Stimulated activated naive CD4-positive, alpha-beta T cell (primary cell): Measurements from ENCODE around the gene TRERF1.
A peak's percentile ranks its signal among the peaks of the same experiment; 100 is the strongest.

Experiments
- DNase-seq, 6 experiments: peaks; one replicate each; lab custom pipeline; 2025; lab: John Stamatoyannopoulos, UW

TRERF1 gene

GRCh38 chr6:42304053-42304712 lies 147.5 kb downstream of the TRERF1 start:
- no peak for DNase-seq

- no peak for DNase-seq
Observed at GRCh38 chr6:42302411-42302810, 149.3 kb downstream of the TRERF1 start.

DNA sequence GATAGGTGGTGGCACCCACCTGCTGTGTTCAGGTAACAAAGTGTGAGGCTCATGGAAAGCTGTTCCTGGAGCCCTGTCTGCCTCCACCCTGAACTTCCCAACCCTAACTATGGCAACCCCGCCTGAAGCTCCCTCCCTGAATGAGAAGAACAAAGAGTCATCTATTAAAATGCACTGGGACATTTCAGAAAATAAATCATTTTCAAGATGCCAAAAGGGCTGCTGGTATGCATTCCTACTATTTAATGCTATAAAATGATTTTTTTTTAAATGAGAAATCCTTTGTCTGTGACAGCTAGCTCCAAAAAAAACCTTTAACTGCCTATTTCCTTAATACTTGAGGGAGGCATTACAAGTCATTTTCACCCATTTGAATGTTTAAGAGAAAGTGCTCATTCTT lies 149.7 kb downstream of the TRERF1 start:
- DNase-seq, result no peak

DNA sequence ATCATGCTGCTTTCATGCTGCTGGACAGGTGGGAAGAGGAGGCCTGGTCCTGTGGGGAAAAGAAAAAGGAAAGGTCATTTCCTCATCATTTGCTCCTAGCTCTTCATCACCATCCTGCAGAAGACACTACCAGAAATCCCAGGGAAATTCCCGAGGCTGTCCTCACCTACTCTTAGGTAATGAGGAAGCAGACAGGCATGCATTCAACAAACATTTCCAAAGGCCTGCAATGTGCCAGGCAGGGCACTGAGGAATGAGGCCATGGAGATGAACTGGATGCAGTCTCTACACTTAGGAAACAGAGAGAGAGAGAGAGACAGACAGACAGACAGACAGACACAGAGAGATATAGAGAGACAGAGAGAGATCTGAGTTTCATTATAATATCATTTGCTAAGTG lies 151.0 kb downstream of the TRERF1 start:
- DNase-seq, result no peak

GRCh38 chr6:42300185-42300584 lies 151.5 kb downstream of the TRERF1 start:
- no peak for DNase-seq

- DNase-seq, result no peak
Observed at GRCh38 chr6:42297661-42298060, 154.1 kb downstream of the TRERF1 start.

DNA sequence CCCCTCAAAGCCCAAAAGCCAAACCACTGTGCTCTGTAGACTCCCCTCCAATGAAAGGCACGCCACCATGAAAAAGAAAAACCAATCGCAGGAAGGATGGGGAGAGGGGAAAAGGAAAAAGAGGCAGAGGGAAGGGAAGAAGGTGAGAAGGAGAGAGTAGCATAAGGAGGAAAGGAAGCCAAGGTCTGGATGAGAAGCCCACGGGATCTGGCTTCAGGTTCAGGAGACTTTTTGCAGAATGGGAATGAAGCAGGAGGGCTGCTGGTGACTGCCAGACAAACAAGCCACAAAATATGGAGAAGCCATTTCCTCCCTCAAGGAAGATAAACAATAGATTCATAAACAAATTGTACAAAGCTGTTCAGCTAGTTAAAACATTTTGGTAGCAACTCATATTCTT lies 155.1 kb downstream of the TRERF1 start:
- DNase-seq, result no peak

DNA sequence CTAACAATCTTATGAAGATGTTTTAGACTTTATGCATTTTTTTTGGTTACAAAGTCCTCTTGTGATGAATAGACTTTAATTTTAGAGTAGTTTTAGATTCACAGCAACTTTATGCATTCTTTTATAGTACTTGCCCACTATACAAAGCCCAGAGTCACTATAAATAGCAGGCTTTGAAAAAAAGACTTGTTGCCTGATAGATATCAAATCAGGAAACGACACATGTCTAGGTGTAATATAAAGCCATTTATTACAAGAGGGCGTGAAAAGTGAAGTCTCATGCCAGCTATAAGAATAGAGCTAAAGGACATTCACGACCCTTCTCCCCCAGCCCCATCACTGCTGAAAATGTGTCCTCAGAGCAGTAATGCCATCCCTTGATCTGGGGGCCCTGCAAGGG lies 156.0 kb downstream of the TRERF1 start:
- no peak for DNase-seq

DNA sequence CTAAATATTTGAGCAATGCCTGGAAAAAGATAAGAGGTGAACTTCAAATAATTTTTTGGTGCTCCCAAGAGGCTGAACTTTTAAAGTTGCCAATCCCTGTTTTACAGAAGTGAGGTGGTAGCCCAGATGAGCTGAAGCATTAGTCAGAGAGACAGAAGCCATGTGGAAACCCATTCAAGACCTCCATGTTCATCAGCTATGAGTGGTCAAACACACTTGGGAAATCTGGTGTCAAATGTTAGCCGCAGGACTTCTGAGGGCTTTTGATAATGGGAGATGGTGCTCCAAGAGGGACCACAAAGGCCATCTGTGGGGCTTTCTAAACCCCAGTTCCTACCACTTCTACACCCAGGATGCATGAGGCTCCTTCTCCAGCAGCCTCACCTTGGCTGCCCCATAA lies 156.5 kb downstream of the TRERF1 start:
- DNase-seq, result no peak

- DNase-seq, result no peak
Observed at GRCh38 chr6:42294759-42295158, 157.0 kb downstream of the TRERF1 start.

GRCh38 chr6:42293386-42293977 lies 158.2 kb downstream of the TRERF1 start:
- DNase-seq, result no peak

- DNase-seq, result no peak
Observed at GRCh38 chr6:42292004-42292740, 159.6 kb downstream of the TRERF1 start.

- no peak for DNase-seq
Observed at GRCh38 chr6:42287756-42288155, 164.0 kb downstream of the TRERF1 start.

DNA sequence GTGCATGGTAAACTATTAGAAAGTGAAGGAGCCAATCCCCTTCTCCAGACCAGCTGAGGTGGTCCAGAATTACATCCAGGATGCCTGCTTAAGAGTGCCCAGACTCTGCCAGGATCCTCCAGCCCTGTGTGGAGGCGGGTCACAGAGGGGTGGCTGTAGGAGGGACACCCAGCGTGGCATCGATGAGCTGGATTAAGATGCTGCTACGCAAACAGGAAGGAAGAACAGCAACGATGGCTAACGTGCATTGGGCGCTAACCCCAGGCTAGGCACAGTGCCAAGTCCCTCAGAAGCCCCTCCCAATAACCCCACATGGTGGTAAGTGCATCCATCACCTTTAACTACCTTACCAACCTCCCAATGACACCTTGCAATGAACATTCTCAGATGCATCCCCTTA lies 170.2 kb downstream of the TRERF1 start:
- peak in 2 of 6 experiments; percentile 18 to 49 for DNase-seq

GRCh38 chr6:42280966-42281533 lies 170.7 kb downstream of the TRERF1 start:
- no peak for DNase-seq

GRCh38 chr6:42279966-42280629 lies 171.6 kb downstream of the TRERF1 start:
- DNase-seq, result no peak

DNA sequence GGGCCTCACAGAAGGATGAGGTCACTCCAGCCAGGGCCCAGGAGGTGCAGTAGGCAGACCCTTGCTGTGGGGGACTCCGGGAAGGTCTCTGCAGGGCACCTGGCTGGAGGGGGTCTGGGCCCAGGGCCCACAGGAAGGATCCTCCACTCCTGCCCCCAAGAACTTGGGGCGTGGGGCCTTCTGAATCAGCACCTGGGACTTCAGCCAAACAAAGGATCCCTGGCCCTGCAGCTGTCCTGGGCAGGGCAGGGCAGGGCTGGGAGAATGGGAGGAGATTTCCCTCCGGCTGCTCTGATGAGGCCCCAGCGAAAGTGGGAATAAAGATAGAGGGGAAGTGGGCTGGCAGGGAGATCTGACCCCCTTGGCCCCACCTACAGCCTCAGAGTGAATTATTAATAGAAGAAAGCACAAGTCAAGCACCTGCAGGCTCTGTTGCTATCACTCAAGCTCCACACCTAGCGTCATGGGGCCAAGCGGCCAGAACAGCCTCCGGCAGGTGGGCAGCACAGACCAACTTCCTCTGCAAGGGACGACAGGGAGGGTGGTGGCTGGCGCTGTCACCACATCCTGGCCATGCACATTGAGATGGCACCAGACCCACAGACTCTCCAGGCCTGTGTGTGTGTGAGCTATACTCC lies 172.5 kb downstream of the TRERF1 start:
- DNase-seq, result peak in 2 of 6 experiments; percentile 5 to 13

DNA sequence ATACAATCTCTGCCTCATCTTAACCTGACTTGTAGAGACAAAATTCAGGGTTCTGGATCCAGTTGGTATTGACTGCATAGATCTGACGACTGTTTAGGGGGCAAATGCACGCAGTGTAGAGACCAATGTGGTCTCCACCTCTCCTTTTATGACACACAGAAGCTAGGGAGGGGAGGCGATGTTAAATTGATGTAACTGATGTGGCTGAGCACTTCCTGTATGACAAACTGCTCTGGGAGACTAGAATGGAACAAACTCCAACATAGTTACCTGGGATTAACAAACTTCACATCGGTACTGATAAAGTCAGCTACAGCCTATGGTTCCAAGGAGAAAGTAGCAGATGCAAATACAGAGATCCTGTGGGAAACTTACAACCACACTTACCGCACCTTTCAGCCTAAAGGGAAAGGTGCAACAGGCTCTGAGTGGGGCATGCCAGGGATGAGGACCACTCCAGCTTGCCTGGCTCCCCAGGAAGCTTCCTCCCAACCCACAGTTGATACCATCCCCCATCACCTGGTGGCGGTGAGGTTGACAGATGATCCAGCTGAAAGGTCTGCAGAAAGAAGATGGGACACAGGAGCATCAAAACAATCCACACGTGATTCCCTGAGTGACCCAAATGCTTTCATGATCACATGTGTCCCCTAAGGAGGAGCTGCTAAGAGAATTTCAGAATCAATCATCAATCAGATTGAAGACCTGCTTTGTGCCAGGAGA lies 173.4 kb downstream of the TRERF1 start:
- DNase-seq, result peak in 3 of 6 experiments; percentile 34 to 46 (median 40)

- DNase-seq, result no peak
Observed at GRCh38 chr6:42276034-42276890, 175.5 kb downstream of the TRERF1 start.

- DNase-seq, result no peak
Observed at GRCh38 chr6:42275376-42276033, 176.2 kb downstream of the TRERF1 start.
